ENCODE results near the gene C4BPA.

Gene C4BPA

DNA sequence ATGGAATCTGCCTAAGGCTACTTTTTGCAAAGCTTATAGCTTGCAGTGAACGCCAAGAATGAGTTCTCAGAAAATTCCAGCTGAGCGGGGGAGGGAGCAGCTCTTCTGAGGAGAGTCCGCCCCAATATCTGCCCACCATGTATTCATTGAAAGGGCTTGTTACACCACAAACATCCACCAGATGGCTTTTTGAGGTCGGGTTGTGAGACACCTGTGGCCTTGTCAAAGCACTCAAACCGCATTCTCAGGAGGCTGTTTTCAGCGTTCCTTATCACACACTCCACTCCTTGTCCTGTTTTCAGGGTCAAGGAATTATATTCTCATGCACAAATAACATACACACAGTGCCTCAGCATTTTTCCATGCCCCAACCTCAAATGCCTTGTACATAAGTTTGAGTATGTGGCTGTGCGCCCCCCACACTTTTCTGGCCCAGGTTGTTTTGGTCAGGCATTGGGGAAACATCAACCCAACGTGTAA is 19.3 kb upstream of the C4BPA start:
- H3K9me3 ChIP-seq (ENCODE audit: control insufficient read depth, insufficient read depth, low read length) = no peaks in the 10 kb centered on the region
- no peaks in the 10 kb centered on the region for H3K36me3 ChIP-seq (ENCODE audit: insufficient read depth, low read length)
- H3K9ac ChIP-seq (ENCODE audit: low read depth, low read length) = no peak overlapping the region
- H3K4me1 ChIP-seq (ENCODE audit: insufficient read depth, low read length) = peaks cover 3% of the 10 kb centered on the region

DNA sequence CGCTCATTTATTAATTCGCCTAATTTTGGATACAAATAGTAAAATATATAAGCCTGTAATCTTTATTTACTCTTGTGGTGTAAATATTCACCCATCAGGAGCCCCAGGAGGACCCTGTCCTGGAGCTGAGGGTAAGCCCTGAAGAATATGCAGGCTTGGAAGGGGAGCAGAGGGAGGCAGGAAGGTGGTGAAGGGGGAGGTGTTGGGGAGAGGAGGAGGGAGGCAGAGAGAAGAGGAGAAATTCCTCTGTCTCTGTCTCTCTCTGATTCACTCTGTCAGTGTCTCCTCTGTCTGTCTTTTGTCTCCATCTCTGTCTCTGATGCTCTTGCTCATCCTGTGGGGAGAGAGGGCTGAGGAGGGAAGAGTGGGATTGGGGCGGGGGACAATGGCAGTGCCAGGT is 18.1 kb upstream of the C4BPA start:
- H3K4me1 ChIP-seq (ENCODE audit: insufficient read depth, low read length) = peaks cover 3% of the 10 kb centered on the region
- H3K9me3 ChIP-seq (ENCODE audit: control insufficient read depth, insufficient read depth, low read length) = no peaks in the 10 kb centered on the region
- no peak overlapping the region for H3K9ac ChIP-seq (ENCODE audit: low read depth, low read length)
- H3K36me3 ChIP-seq (ENCODE audit: insufficient read depth, low read length) = no peaks in the 10 kb centered on the region

DNA sequence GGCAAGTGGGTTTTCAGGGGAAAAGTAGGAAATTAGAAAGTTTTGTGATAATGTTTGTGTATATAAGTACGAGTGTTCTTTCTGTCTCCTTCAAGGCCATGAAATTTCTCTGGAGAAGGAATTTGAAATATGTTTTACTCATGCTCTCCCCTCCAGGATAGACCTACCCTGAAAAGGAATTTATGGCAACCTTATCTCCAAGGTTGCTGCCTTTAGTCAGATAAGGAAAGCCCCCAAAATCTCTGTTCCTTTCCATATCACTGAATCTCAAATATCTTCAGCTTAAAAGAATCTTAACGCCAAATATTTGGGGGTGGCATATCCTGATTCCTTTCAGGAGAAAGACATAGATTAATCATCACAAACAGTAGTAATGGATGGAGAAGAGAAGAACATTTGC is 15.9 kb upstream of the C4BPA start:
- H3K9ac ChIP-seq (ENCODE audit: low read depth, low read length) = no peak overlapping the region

DNA sequence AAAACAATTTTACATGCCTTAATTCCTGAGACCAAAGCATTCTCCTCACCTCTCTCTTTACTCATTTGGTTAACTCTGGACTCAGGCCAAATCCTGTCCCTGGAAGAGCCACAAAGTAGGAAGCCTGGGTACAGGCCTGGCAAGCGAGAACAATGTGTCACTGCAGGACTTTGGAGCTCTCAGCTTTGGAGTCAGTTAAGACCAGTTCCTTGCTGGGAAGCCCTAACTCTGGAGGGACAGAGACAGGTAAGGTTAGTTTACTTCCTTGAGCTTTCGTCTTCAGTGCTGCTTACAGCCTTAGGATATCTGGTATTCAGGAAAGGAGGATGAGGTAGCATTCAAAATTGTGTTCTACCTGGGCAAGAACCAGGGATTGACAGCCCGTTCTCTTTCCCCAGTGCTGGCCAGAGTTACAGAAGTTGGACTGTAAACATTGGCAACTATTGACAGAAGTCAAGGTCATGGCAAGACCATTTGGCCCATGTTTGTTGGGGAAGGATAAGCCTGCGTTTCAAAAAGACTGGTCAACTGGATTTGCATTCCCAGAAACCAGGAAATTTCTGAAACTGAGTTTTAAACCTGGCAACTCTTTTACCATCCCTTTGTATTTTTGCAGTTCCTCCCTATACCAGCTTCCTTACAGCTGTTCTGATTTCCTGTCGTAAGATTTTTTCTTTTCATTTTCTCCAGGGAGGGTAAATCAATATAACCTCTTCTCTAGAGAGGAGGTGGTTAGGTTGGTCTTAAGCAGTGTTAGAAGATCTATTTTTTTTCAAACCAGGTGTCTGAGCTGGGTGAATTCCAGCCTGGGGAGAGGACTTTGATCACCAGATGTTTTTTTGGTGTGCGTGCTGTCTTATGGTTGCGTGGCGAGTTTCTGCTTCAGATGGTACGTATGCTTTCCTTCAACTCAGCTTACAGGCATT is 15.1 kb upstream of the C4BPA start, which contains the start of gene C4BPB:
TSS of gene C4BPB (plus strand) at position 160 of the 926 bp plus-strand sequence. CDS start at position 832, 672 bp downstream.
- Histone ChIP-seq H3K4me1 (ENCODE audit: insufficient read depth, low read length) (peaks cover 3% of the 10 kb centered on the region), H3K36me3 (ENCODE audit: insufficient read depth, low read length) (no peaks in the 10 kb centered on the region), H3K9me3 (ENCODE audit: control insufficient read depth, insufficient read depth, low read length) (no peaks in the 10 kb centered on the region), H3K9ac (ENCODE audit: low read depth, low read length) (no peak within 1 kb of the TSS)

More for the DNA sequence above, 15.9 kb upstream of the C4BPA start:
- peaks cover 3% of the 10 kb centered on the region for H3K4me1 ChIP-seq (ENCODE audit: insufficient read depth, low read length)
- no peaks in the 10 kb centered on the region for H3K36me3 ChIP-seq (ENCODE audit: insufficient read depth, low read length)
- H3K9me3 ChIP-seq (ENCODE audit: control insufficient read depth, insufficient read depth, low read length) = no peaks in the 10 kb centered on the region

DNA sequence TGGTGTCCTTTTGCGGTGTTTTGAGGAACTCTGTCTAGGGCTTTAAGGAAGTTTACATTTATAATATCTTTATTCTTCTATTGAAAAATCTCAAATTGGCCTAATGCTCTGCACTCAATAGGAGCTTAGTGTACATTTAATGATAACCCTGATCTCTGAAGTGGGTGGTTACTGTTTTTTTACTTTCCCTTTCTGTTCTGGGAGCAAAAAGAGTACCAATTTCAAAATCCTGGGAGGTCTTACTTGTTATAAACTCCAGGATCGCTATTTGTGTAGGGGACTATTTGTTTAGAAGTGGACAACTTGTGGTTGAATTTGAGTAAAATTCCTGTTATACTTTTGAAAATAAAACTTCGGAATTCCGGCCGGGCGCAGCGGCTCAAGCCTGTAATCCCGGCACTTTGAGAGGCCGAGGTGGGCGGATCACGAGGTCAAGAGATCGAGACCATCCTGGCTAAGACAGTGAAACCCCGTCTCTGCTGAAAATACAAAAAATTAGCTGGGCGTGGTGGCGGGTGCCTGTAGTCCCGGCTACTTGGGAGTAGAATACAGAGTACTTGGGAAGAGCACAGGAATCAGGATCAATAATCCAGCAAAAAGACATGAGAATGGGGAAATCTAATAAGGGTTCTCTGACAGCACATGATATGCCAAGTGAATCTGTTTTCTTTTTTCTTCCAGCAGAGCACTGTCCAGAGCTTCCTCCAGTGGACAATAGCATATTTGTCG is 14.2 kb upstream of the C4BPA start:
- H3K4me1 ChIP-seq (ENCODE audit: insufficient read depth, low read length) = no peaks in the 10 kb centered on the region; the same call in none of the 2 replicates
- H3K36me3 ChIP-seq (ENCODE audit: insufficient read depth, low read length) = no peaks in the 10 kb centered on the region
- no peak overlapping the region for H3K9ac ChIP-seq (ENCODE audit: low read depth, low read length)
- no peaks in the 10 kb centered on the region for H3K9me3 ChIP-seq (ENCODE audit: control insufficient read depth, insufficient read depth, low read length)

DNA sequence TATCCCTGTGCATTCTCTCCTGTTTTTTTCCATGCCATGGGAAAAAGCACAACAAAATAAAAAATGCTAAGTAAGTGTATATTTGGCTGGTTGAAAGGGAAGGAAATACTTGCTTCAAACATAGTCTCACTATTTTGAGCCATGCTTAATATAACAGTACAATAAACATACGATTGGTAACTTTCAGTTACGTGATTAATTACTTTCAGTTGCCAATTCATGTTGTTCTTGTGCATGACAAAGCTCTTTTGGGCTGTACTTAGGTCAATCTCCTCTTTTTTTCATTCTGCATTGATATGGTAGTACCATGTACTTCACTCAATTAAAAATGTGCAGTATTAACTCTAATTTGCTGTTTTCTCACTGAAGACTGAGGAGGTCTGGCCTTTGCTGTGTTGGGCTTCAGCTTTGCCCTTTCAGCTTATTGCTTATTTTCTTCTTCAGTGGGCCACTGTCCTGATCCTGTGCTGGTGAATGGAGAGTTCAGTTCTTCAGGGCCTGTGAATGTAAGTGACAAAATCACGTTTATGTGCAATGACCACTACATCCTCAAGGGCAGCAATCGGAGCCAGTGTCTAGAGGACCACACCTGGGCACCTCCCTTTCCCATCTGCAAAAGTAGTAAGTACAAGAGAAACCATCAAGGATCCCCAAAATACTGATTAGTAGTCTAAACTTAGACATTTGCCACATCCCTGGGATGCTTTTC is 12.7 kb upstream of the C4BPA start:
- no peaks in the 10 kb centered on the region for H3K36me3 ChIP-seq (ENCODE audit: insufficient read depth, low read length)
- H3K4me1 ChIP-seq (ENCODE audit: insufficient read depth, low read length) = no peaks in the 10 kb centered on the region
- no peaks in the 10 kb centered on the region for H3K9me3 ChIP-seq (ENCODE audit: control insufficient read depth, insufficient read depth, low read length)
- H3K9ac ChIP-seq (ENCODE audit: low read depth, low read length) = no peak overlapping the region

DNA sequence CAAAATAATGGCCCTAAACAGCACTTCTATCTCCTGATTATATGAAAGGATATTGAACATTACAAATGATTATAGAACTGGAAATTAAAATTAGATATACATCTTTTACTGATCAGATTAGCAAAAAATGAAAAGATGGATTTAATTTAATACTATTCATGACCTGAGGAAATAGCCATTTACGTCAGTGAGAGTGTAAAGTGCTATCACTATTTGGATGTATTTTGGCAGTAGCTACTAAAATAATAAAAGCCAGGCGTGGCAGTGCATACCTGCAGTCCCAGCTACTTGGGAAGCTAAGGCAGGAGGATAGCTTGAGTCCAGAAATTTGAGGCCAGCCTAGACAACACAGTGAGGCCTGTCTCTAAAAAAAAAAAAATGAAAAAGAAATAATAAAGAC is 10.1 kb upstream of the C4BPA start:
- H3K4me1 ChIP-seq (ENCODE audit: insufficient read depth, low read length) = no peaks in the 10 kb centered on the region
- no peak overlapping the region for H3K9ac ChIP-seq (ENCODE audit: low read depth, low read length)
- H3K36me3 ChIP-seq (ENCODE audit: insufficient read depth, low read length) = no peaks in the 10 kb centered on the region
- H3K9me3 ChIP-seq (ENCODE audit: control insufficient read depth, insufficient read depth, low read length) = peaks cover 8% of the 10 kb centered on the region; the same call in 1 of the 2 replicates

DNA sequence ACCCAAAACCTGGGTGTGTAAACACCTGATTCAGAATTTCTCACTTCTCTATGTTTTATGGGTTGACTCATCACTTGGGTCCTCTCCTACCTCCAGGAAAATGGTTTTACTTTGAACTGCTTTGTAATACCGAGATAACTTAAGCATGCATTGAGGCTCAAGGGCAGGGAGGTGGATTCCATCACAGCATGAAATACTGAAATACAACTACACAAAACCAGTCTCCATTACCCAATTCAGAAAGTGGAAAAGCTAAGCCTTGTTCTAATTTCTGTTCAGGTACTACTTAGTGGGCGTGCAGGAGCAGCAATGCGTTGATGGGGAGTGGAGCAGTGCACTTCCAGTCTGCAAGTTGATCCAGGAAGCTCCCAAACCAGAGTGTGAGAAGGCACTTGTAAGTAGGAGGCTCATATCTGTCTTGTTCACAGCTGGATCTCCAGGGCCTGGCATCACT is 6.1 kb upstream of the C4BPA start:
- Histone ChIP-seq H3K36me3 (ENCODE audit: insufficient read depth, low read length) (no peaks in the 10 kb centered on the region), H3K9ac (ENCODE audit: low read depth, low read length) (no peak overlapping the region), H3K4me1 (ENCODE audit: insufficient read depth, low read length) (no peaks in the 10 kb centered on the region), H3K9me3 (ENCODE audit: control insufficient read depth, insufficient read depth, low read length) (peaks cover 8% of the 10 kb centered on the region; the same call in 1 of the 2 replicates)

DNA sequence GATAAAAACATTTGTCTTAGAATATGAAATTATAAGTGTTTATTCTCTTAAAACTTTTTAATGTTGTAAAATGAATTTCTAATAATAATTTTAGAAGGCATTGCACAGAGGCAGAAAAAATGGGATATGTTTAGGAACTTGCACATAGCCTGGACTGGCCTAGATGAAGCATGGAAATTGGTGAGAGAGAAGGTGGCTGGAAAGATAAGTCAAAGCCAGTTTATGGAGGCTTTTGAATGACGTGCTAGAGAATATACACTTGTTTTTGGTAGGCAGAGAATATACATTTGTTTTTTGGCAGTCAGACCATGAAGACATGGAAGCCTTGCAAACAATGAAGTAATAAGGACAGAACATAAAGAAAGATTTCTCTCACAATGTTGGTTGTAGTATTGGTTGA is 2.3 kb upstream of the C4BPA start:
- peaks cover 8% of the 10 kb centered on the region for H3K9me3 ChIP-seq (ENCODE audit: control insufficient read depth, insufficient read depth, low read length)
- H3K9ac ChIP-seq (ENCODE audit: low read depth, low read length) = no peak overlapping the region
- H3K4me1 ChIP-seq (ENCODE audit: insufficient read depth, low read length) = no peaks in the 10 kb centered on the region
- no peaks in the 10 kb centered on the region for H3K36me3 ChIP-seq (ENCODE audit: insufficient read depth, low read length)

DNA sequence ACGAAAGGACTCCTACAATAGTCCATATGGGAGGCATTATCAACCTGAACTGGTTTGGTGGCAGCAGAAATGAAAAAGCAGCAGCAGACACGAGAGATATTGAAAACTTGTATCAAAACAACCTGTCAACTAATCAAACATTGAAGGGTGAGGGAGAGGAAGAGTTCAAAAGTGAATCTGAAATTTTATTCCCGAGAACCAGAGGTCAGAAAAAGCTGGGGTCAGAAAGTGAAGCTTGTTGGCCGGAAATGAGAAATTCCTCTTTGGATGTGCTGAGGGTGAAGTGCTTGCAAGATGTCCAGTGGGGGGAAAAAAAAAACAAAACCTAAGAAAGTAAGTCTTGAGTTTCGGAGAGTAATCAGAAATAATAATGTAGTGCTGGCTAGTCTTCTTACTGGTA is 1.9 kb upstream of the C4BPA start:
- Histone ChIP-seq H3K36me3 (ENCODE audit: insufficient read depth, low read length) (no peaks in the 10 kb centered on the region), H3K4me1 (ENCODE audit: insufficient read depth, low read length) (no peaks in the 10 kb centered on the region), H3K9ac (ENCODE audit: low read depth, low read length) (no peak overlapping the region), H3K9me3 (ENCODE audit: control insufficient read depth, insufficient read depth, low read length) (peaks cover 8% of the 10 kb centered on the region)

DNA sequence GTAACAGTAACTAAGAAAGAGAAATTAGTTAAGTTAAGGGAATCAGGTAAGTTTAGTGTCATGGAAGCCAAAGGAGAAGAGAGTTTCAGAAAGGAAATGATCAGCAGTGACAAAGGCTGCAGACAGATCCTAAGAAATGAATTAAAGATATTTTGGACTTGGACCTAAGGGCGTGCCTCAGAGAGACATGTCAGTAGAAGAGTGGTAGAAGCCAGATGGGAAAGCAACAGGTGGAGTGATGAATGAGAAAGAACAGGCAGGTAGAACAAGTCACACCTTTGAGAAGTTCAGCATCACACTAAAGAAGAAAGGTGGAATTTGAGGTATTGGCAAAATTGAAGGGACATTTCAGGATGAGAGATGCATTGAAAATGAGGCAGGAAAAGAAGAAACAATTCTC is 1.4 kb upstream of the C4BPA start:
- H3K9ac ChIP-seq (ENCODE audit: low read depth, low read length) = no peak overlapping the region
- peaks cover 7% of the 10 kb centered on the region for H3K9me3 ChIP-seq (ENCODE audit: control insufficient read depth, insufficient read depth, low read length)
- H3K4me1 ChIP-seq (ENCODE audit: insufficient read depth, low read length) = no peaks in the 10 kb centered on the region
- H3K36me3 ChIP-seq (ENCODE audit: insufficient read depth, low read length) = no peaks in the 10 kb centered on the region

DNA sequence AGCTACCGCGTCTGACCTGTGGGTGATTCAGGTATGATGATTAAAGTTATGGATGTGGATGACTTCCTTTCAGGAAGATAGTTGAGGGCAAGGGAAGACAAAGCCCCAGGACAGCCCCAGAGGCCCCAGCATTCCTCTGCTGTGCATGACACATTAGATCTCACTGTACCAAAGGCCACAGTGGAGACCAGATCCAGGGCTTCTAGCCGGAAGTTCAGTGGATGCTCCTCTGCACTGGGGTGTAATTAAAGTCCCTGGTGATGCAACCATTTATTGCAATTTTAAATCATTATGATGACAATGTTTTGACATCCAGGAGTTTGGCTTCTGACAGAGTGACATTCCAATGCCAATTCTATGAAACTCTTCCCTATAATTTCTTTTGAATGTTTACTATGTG is 5.0 kb downstream of the C4BPA start:
- Histone ChIP-seq H3K9ac (ENCODE audit: low read depth, low read length) (no peak overlapping the region), H3K4me1 (ENCODE audit: insufficient read depth, low read length) (no peaks in the 10 kb centered on the region), H3K36me3 (ENCODE audit: insufficient read depth, low read length) (no peaks in the 10 kb centered on the region), H3K9me3 (ENCODE audit: control insufficient read depth, insufficient read depth, low read length) (no peaks in the 10 kb centered on the region; the same call in 1 of the 2 replicates)

DNA sequence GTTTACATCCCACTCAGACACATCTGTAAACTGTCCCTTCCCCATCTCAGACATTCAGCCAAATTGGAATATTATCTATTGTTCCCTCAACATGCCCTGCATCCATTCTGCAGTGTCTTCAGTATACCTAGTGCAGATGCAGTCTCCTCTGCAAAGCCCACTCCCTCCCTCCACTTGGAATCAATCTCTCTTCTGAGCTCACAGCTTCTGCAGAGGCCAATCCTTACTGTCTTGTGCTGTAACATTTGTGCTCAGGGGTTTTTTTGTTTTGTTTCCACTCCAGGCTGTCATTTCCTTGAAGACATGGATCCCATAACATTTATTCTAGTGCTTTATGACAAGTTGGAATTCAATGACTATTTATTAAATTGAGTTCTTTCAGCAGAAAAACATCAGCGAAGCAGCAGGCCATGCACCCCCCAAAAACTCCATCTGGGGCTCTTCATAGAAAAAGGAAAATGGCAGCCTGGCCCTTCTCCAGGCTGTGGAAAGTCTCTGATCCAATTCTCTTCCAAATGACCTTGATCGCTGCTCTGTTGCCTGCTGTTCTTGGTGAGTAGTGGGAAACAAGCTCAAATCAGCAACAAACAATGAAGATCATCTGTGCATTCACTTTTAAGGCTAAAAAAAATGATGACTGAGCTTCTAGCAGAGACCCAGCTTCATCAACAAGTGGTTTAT is 8.7 kb downstream of the C4BPA start:
- no peak overlapping the region for H3K9ac ChIP-seq (ENCODE audit: low read depth, low read length)
- no peaks in the 10 kb centered on the region for H3K4me1 ChIP-seq (ENCODE audit: insufficient read depth, low read length)
- H3K36me3 ChIP-seq (ENCODE audit: insufficient read depth, low read length) = no peaks in the 10 kb centered on the region
- no peaks in the 10 kb centered on the region for H3K9me3 ChIP-seq (ENCODE audit: control insufficient read depth, insufficient read depth, low read length)

DNA sequence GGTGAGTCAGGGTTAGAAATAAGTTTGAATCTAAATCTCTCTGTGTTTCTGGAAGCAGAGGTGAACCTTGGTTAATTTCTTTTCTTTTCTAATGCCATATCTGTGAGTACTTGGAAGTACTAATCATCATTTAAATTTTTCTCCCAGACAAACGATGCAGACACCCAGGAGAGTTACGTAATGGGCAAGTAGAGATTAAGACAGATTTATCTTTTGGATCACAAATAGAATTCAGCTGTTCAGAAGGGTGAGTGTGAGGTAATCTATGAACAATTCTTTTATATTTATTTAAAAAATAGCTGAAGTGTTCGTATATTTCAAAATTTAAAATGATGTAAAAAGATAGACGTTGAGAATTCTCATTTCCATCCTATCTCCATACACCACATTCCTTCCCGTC is 11.2 kb downstream of the C4BPA start:
- Histone ChIP-seq H3K9ac (ENCODE audit: low read depth, low read length) (no peak overlapping the region), H3K36me3 (ENCODE audit: insufficient read depth, low read length) (no peaks in the 10 kb centered on the region), H3K9me3 (ENCODE audit: control insufficient read depth, insufficient read depth, low read length) (no peaks in the 10 kb centered on the region), H3K4me1 (ENCODE audit: insufficient read depth, low read length) (no peaks in the 10 kb centered on the region)
